HepG2 (cell line): ENCODE results near the gene ACYP2. TPM values are rescaled to one million over a fixed set of nuclear protein-coding genes. Genes with fewer than 3 reads are reported as not detected.

ENCODE experiments used
- AGO1 ChIP-seq: fragments of 200-400 bp; formaldehyde crosslinking; IDR thresholded peaks from 2 replicates; pipeline ENCODE4 v1.6.1; 2017; ENCODE audit warnings: mild to moderate bottlenecking, low read depth, low read length, moderate library complexity; ENCODE audit not compliant: poor library complexity, severe bottlenecking
- DBP ChIP-seq: sonication (generic); formaldehyde crosslinking; IDR thresholded peaks from 2 replicates; pipeline ENCODE4 v1.4.0; 2020; ENCODE audit warnings: missing genetic modification reagents; ENCODE audit errors: not compliant biosample characterization
- FOXK2 ChIP-seq: fragments of 450-650 bp; IDR thresholded peaks from 2 replicates; pipeline ENCODE4 v1.6.1; 2016
- GFI1 ChIP-seq: sonication (generic); formaldehyde crosslinking; IDR thresholded peaks from 2 replicates; pipeline ENCODE4 v1.5.0; 2020; ENCODE audit warnings: missing genetic modification reagents, mild to moderate bottlenecking, borderline replicate concordance
- MYC ChIP-seq: sonication (generic); formaldehyde crosslinking; IDR thresholded peaks from 2 replicates; pipeline ENCODE4 v1.9.0; 2021; ENCODE audit warnings: missing genetic modification reagents, borderline replicate concordance
- NKX3-1 ChIP-seq: sonication (generic); formaldehyde crosslinking; IDR thresholded peaks from 2 replicates; pipeline ENCODE4 v1.5.0; 2020; ENCODE audit warnings: missing genetic modification reagents
- POLR2G ChIP-seq: fragments of 200-400 bp; formaldehyde crosslinking; IDR thresholded peaks from 2 replicates; pipeline ENCODE4 v1.6.1; 2018; ENCODE audit warnings: mild to moderate bottlenecking, low read depth, low read length, moderate library complexity
- SOX5 ChIP-seq: IDR thresholded peaks from 2 replicates; pipeline ENCODE4 v1.6.1; 2016; ENCODE audit warnings: borderline replicate concordance
- SP1 ChIP-seq, 2 experiments: fragments of 450-650 bp in 1 of 2; sonication (generic) in 1 of 2; formaldehyde crosslinking in 1 of 2; IDR thresholded peaks; 2 replicates each; pipeline versions ENCODE4 v1.4.0 to v1.6.1; 2016 to 2020; ENCODE audit warnings: missing genetic modification reagents in 1 of 2
- SP4 ChIP-seq: sonication (generic); formaldehyde crosslinking; IDR thresholded peaks from 2 replicates; pipeline ENCODE4 v1.8.1; 2023; ENCODE audit warnings: mild to moderate bottlenecking, missing genetic modification reagents
- ZBTB7B ChIP-seq: sonication (generic); formaldehyde crosslinking; IDR thresholded peaks from 2 replicates; pipeline ENCODE4 v1.4.0; 2020; ENCODE audit warnings: missing genetic modification reagents
- ZNF383 ChIP-seq: sonication (generic); formaldehyde crosslinking; IDR thresholded peaks from 2 replicates; pipeline ENCODE4 v1.4.0; 2020; ENCODE audit warnings: missing genetic modification reagents, mild to moderate bottlenecking, borderline replicate concordance
- ZNF609 ChIP-seq: sonication (generic); formaldehyde crosslinking; IDR thresholded peaks from 2 replicates; pipeline ENCODE4 v1.4.0; 2020; ENCODE audit warnings: mild to moderate bottlenecking, missing genetic modification reagents, borderline replicate concordance
- ZNF703 ChIP-seq: sonication (generic); formaldehyde crosslinking; IDR thresholded peaks from 2 replicates; pipeline ENCODE4 v1.5.1; 2020; ENCODE audit warnings: missing genetic modification reagents, mild to moderate bottlenecking, moderate library complexity, borderline replicate concordance
- ZNF766 ChIP-seq: sonication (generic); formaldehyde crosslinking; IDR thresholded peaks from 2 replicates; pipeline ENCODE4 v1.5.0; 2020; ENCODE audit warnings: missing genetic modification reagents, borderline replicate concordance
- polyA plus RNA-seq, 8 experiments: library from polyadenylated mRNA; depleted of rRNA in 3 of 8; stranded (reverse) in 7 of 8; unstranded in 1 of 8; fragments of >200 nt; fragmentation: Illumina TruSeq in 4 of 8; extraction: Trizol in 4 of 8; gene quantifications; 2 replicates each; pipeline versions ENCODE4 v1.2.1 to v1.2.3, GENCODE V29; 2011 to 2016; ENCODE audit warnings: low read depth in 4 of 8, missing spikeins in 1 of 8, mixed read lengths in 1 of 8; ENCODE audit not compliant: insufficient read depth in 1 of 8
- total RNA-seq, 5 experiments: library from RNA; depleted of rRNA; stranded (reverse); fragments of >200 nt; fragmentation: Illumina TruSeq; extraction: Trizol; gene quantifications; 2 replicates each; pipeline ENCODE4 v1.2.3, GENCODE V29; 2016; ENCODE audit warnings: low read depth in 1 of 5
- TF ChIP-seq, protein P1 (sequence below): sonication (generic); formaldehyde crosslinking; IDR thresholded peaks from 2 replicates; pipeline ENCODE4 v1.5.0; 2020; ENCODE audit warnings: mild to moderate bottlenecking, missing genetic modification reagents, borderline replicate concordance
- TF ChIP-seq, protein P2 (sequence below): sonication (generic); formaldehyde crosslinking; IDR thresholded peaks from 2 replicates; pipeline ENCODE4 v1.5.1; 2020; ENCODE audit warnings: mild to moderate bottlenecking, missing genetic modification reagents

The ACYP2 gene
- total and polyA plus RNA-seq, 2 of the 13 experiments (the other 11 are each of a cell fraction or from before 2014, with no cell fraction given): 12.3 to 12.7 TPM

DNA sequence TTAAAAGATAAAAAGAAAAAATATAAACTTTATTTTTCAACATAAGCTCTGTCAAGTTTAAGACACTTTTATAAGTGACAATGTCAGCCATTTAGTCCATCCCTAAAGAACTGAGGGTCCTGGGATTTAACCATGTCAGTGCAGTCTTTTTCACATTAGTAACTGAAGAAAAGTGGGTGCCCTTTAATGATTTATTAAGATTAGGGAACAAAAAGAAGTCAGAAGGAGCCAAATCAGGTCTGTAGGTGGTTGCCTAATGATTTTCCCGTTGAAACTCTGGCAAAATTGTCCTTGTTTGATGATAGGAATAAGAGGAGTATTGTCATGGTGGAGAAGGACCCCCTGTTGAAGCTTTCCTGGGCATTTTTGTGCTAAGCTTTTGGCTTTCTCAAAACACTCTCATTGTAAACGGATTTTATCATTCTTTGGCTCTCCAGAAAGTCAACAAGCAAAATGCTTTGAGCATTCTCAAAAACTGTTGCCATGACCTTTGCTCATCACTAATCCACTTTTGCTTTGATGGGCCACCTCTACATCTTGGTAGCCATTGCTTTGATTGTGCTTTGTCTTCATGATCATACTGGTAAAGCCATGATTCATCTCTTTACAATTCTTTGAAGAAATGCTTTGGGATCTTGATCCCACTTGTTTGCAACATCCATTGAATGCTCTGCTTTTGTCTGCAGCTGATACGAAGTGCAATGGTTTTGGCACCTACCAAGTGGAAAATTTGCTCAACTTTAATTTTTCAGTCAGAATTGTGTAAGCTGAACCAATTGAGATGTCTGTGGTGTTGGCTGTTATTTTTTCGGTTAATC, 118.6 kb downstream of the ACYP2 start (continued):
- TF ChIP-seq ZNF609 (peak; percentile 84; the same call in 1 of the 2 replicates), NKX3-1 (CRISPR knock-in tag) (peak; percentile 69; the same call in 1 of the 2 replicates), MYC (CRISPR knock-in tag) (no peak), ZNF766 (CRISPR knock-in tag) (no peak), ZNF703 (CRISPR knock-in tag) (no peak), GFI1 (CRISPR knock-in tag) (peak; percentile 97), SP1 (IDR thresholded peaks at IDR 0.05) (no peak), SP1 (CRISPR knock-in tag; IDR thresholded peaks at IDR 0.05) (peak; percentile 50), ZBTB7B (CRISPR knock-in tag) (peak; percentile 80; the same call in 1 of the 2 replicates), SP4 (CRISPR knock-in tag) (no peak), SOX5 (peak; percentile 99), POLR2G (no peak), AGO1 (no peak), DBP (CRISPR knock-in tag) (no peak), FOXK2 (peak; percentile 79; the same call in 1 of the 2 replicates), ZNF383 (CRISPR knock-in tag) (no peak)
- TF ChIP-seq, protein P1, sequence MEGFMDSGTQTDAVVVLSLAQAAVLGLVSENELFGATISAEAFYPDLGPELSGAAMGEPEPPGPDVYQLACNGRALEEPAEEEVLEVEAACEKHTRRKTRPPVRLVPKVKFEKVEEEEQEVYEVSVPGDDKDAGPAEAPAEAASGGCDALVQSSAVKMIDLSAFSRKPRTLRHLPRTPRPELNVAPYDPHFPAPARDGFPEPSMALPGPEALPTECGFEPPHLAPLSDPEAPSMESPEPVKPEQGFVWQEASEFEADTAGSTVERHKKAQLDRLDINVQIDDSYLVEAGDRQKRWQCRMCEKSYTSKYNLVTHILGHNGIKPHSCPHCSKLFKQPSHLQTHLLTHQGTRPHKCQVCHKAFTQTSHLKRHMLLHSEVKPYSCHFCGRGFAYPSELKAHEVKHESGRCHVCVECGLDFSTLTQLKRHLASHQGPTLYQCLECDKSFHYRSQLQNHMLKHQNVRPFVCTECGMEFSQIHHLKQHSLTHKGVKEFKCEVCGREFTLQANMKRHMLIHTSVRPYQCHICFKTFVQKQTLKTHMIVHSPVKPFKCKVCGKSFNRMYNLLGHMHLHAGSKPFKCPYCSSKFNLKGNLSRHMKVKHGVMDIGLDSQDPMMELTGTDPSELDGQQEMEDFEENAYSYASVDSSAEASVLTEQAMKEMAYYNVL (CRISPR knock-in tag): peak; percentile 93; the same call in 1 of the 2 replicates
- TF ChIP-seq, protein P2, sequence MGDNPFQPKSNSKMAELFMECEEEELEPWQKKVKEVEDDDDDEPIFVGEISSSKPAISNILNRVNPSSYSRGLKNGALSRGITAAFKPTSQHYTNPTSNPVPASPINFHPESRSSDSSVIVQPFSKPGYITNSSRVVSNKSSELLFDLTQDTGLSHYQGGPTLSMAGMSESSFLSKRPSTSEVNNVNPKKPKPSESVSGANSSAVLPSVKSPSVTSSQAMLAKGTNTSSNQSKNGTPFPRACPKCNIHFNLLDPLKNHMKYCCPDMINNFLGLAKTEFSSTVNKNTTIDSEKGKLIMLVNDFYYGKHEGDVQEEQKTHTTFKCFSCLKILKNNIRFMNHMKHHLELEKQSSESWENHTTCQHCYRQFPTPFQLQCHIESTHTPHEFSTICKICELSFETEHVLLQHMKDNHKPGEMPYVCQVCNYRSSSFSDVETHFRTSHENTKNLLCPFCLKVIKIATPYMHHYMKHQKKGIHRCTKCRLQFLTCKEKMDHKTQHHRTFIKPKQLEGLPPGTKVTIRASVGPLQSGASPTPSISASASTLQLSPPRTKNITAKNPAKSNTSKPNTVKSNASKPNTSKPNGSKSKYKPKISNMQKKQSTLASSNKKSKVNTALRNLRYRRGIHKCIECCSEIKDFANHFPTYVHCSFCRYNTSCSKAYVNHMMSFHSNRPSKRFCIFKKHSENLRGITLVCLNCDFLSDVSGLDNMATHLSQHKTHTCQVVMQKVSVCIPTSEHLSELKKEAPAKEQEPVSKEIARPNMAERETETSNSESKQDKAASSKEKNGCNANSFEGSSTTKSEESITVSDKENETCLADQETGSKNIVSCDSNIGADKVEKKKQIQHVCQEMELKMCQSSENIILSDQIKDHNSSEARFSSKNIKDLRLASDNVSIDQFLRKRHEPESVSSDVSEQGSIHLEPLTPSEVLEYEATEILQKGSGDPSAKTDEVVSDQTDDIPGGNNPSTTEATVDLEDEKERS (CRISPR knock-in tag): peak; percentile 80
